CD4-positive, alpha-beta T cell treated with Interleukin-17A for 1 hour (primary cell): ENCODE data around the gene CRY2.
"Not testable (repeated sequence)": the region's sequence is repeated elsewhere in the genome, so short reads cannot be mapped to it uniquely, and the experiment has no call there.

ENCODE experiments used
- DNase-seq: peaks from one replicate; pipeline ENCODE4 v3.0.0-alpha.2; 2020

The CRY2 gene

GRCh38 chr11:45811571-45812290 is 35.5 kb upstream of the CRY2 start:
- no peak for DNase-seq

- DNase-seq, result no peak
Observed at GRCh38 chr11:45812581-45813548, 34.4 kb upstream of the CRY2 start.

- DNase-seq, result no peak
Observed at GRCh38 chr11:45815747-45816146, 31.5 kb upstream of the CRY2 start.

- no peak for DNase-seq
Observed at GRCh38 chr11:45816614-45817013, 30.7 kb upstream of the CRY2 start.

- no peak for DNase-seq
Observed at GRCh38 chr11:45817191-45817590, 30.1 kb upstream of the CRY2 start.

- DNase-seq, result no peak
Observed at GRCh38 chr11:45818961-45819605, 28.2 kb upstream of the CRY2 start.

- no peak for DNase-seq
Observed at GRCh38 chr11:45820211-45820857, 26.9 kb upstream of the CRY2 start.

- not testable (repeated sequence) for DNase-seq
Observed at GRCh38 chr11:45826492-45826891, 20.8 kb upstream of the CRY2 start.

- DNase-seq, result no peak
Observed at GRCh38 chr11:45827123-45827522, 20.2 kb upstream of the CRY2 start.

GRCh38 chr11:45828996-45829395 is 18.3 kb upstream of the CRY2 start:
- no peak for DNase-seq

- DNase-seq, result no peak
Observed at GRCh38 chr11:45830596-45830995, 16.7 kb upstream of the CRY2 start.

GRCh38 chr11:45832811-45833441 is 14.3 kb upstream of the CRY2 start:
- DNase-seq, result no peak

- DNase-seq, result no peak
Observed at GRCh38 chr11:45833761-45834160, 13.5 kb upstream of the CRY2 start.

- no peak for DNase-seq
Observed at GRCh38 chr11:45834298-45834756, 12.9 kb upstream of the CRY2 start.

GRCh38 chr11:45839204-45839603 is 8.1 kb upstream of the CRY2 start:
- no peak for DNase-seq

- DNase-seq, result not testable (repeated sequence)
Observed at GRCh38 chr11:45840251-45840650, 7.0 kb upstream of the CRY2 start.

GRCh38 chr11:45843158-45843924 is 3.9 kb upstream of the CRY2 start:
- DNase-seq, result peak; percentile 97

GRCh38 chr11:45844822-45845578 is 2.3 kb upstream of the CRY2 start:
- DNase-seq, result no peak

- DNase-seq, result no peak
Observed at GRCh38 chr11:45846174-45846675, 1.1 kb upstream of the CRY2 start.

GRCh38 chr11:45847911-45848316 is 639 bp downstream of the CRY2 start:
- peak; percentile 71 for DNase-seq
